GM21529 (cell line): ENCODE results near the gene CRIM1.

Experiments
- ATAC-seq: cut with Tn5 transposase; IDR thresholded peaks from one replicate; pipeline ENCODE4 v1.9.1; 2021; ENCODE audit not compliant: unreplicated experiment

CRIM1 gene

DNA sequence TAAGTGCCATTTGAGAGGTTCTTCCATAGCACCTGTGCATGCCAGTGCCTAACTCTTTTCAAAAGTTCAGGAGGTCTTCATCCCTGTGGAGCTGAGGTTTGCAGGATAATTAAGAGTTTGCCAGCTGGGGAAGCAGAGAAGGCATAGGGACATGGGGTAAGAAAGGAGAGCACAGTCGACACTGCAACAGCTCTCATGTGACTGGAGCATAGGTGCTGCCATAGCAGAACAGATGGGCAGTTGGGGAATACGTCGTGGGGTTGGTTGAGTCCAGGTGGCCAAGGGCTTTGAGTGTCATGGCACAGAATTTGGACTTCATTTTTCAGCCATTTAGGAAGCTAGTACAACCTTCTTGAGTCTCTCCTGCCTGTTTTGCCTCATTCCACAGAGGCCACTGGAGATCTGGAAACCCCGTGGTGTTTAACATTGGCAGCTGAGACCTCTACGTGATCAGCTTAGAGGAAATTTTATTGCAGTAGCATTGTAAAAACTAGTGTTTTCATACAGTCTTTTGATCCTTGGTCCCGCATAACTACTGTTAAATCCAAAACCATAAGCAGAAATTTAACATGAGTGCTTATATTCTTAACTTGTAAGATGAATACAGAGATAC, 65.1 kb downstream of the CRIM1 start:
- ATAC-seq = no peak

DNA sequence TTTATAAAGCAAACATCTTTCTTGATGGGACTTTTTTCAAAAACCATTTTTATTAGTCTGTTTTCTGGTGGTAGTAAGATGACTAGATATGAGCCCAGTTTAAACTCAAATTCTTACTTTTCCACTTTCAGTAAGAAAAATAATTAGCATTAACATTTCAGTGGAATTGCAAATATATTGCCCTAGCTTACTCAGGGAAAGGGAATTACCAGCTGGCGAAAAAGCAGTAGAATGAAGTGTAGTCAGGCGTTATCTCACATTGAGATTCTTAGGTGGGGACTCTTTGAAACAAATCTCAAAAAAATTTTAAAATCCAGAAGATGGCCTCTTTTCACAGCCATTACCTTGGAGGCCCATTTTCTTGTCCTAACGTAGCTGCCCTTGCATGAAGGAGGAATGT, 65.8 kb downstream of the CRIM1 start:
- no peak for ATAC-seq

DNA sequence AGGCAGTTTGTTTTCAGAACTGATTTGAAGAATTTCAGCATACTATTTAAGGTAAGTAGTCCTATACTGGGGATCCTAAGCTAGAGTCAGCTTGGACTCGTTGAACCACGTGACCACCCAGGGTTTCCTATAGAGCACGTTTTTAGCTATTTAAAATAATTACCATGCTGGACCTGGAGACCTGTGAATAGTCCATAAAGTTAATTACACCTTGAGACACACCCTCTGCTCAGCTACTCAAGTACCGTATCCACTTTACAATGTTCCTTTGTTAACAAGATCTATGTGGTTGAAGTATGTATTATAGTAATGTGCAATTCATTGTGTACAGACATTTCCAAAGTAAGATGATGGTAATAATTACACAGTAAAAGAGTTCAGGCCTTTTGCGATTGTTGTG, 67.6 kb downstream of the CRIM1 start:
- no peak for ATAC-seq

- no peak for ATAC-seq
Measured at GRCh38 chr2:36423619-36424120, 68.1 kb downstream of the CRIM1 start.

DNA sequence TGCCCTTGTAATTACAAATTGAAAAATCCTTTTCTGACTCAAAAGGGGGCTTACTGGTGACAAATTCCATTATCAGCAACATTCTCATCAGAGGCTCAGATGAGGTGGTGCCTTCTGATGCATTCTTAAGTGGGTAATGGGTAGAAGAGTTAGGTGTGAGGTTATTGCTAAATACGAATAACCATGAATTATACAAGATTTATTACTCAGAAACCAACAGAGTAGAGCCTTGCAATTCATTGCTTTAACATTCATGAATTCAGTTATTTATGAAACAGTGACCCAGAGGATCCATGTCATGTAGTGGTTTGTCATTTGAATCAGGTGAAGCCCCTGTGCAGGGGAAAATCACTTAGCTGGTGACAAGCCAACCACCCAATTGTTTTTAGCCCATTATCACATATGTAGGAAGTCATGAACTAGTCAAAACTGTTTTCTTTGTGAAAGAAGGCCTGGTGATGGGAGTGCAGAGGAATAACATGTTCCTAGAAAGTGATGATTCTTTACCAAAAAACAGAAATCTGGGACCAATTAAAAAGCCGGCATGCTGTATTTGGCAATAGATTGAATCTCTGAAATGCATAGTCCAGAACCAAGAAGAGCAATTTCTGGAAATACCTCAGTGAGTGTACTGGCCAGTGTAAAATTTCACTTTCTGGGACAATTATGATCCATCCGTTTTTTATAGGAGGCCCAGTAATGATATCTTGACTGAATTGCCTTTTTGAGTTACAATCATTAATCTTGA, 70.2 kb downstream of the CRIM1 start:
- ATAC-seq = no peak

DNA sequence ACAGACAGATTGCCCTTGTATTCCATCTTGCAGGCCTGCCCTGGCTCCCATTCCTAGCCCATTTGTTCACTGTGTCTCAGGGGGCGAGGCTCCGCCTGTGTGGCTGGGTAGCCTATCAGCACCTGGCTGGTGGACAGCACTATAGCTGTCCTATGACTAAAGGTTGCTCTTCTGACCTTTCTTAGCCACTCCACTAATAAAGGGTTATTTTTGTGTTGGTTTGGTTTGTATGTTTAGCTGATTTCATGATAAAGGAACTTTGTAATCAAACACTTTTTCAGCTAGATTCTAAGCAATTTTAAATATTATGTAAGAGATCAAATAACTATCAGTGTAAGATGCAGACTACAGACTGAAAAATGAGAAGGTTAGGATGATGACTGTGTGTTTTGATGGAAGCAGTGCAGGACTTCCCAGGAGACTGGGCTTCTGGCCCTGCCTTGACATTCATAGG, 72.2 kb downstream of the CRIM1 start:
- no peak for ATAC-seq

DNA sequence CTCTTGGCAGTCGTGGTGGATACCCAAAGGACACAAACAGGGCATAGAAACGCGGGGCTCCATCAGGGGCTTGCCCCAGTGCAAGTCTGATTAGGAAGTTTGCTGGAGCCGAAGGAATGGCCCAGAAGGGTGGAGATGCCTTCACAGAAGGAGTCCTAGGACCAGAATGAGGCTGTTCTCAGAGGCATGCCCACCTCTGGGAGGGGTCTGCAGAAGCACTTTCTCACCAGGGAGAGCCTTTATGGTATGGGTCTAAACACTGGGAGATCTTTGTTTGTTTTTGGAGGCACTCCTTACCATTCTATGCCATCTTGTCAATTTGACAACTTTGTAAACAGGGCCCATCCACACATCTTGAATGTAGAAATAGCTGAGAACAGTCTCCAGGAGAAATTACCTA, 75.0 kb downstream of the CRIM1 start:
- no peak for ATAC-seq

DNA sequence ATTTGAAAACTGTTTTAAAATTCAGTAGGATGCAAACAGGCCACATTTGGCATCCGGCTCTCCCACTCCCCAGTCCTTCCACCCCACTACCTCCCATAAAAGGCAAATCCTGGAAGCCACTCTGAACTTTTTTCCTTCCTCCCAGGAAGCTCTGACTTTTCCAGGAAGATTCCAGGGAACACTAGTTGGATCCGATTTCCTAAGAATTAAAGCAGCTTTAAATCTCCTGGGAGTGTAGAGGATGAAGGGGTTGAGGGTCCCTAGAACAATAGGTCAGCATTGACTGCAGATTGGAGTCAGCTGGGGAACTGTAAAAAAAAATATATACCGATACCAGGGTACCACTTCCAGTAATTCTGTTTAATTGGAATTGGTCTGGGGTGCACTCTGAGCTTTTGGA, 76.9 kb downstream of the CRIM1 start:
- no peak for ATAC-seq

- no peak for ATAC-seq
Measured at GRCh38 chr2:36433311-36434217, 78.0 kb downstream of the CRIM1 start.

DNA sequence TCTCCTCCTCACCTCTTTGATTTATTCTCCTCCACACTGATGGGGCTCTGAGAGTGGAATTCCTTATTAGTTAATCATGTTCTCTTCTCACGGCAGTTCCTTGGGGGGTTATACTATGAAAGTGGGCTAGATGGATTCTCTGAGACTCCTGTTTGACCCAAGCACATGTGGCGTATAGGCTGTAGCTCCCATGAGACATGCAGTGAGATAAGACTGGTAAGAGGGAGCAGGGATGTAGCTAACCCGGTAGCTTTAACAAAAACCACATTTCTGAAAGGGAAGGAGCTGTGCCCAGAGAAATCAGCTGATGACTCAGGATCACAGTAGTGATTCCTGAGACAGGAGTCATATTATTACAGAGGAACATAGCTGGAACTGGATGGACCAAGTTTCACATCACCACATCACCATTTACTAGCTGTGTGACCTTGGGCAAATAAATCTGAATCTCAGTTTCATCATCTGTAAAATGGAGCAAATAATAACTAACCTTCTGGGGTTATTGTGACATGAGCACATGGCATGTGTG, 82.9 kb downstream of the CRIM1 start:
- ATAC-seq = no peak

- no peak for ATAC-seq
Measured at GRCh38 chr2:36439084-36439483, 83.5 kb downstream of the CRIM1 start.

DNA sequence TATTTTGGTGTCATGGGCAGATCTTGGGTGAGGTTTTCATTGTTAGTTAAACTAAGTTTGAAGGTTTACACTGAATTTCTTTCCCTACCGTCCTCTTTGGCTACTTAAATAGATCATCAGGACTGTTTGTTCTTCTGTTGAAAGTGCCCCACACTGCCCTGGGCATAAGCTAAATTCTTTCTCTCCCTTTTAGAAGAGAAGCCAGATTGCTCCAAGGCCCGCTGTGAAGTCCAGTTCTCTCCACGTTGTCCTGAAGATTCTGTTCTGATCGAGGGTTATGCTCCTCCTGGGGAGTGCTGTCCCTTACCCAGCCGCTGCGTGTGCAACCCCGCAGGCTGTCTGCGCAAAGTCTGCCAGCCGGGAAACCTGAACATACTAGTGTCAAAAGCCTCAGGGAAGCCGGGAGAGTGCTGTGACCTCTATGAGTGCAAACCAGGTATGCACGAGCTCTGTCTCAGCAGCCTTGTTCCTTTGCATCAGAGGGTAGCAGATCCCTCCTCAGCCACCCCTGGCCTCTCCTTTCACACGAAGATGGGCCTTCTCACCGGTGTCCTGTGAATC, 85.6 kb downstream of the CRIM1 start:
- ATAC-seq = no peak

DNA sequence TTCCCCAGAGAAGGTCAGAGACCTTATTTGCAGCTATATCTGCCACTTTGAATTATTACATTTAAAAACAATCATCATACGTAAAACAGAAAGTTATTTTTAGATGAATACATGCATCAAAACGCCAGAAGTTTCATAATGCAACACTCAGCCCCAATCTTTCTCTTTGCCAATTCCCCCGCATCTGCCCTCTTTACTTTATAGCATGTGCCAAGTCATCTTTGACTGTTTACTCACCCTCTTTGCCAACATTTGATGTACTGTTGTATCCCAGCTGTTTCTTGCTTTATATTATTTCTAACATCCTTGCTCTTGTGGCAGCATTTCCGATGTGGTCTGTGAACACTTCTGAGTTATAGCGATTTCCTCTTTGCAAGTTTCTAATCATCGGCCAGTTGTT, 86.2 kb downstream of the CRIM1 start:
- no peak for ATAC-seq

- ATAC-seq = no peak
Measured at GRCh38 chr2:36444216-36444936, 88.8 kb downstream of the CRIM1 start.

- ATAC-seq = no peak
Measured at GRCh38 chr2:36445185-36445866, 89.7 kb downstream of the CRIM1 start.

DNA sequence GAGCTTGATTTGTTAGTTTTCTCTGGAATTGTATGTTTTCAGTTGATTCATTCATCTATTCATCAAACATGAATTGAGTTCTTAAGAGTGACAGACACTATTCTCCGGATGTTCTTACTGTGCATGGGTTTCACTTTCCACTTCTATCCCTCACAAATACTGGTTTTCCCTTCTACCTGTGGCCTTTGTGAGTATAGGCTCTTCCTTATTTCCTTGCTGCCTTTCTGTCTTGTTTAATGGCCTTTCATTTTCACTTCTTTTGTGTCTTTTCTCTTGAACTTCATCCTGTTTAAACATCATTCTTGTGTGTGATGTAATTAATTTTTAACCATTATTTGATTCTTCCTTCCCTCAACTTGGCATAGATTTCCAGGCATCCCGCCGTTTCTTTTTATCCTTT, 90.7 kb downstream of the CRIM1 start:
- ATAC-seq = no peak

DNA sequence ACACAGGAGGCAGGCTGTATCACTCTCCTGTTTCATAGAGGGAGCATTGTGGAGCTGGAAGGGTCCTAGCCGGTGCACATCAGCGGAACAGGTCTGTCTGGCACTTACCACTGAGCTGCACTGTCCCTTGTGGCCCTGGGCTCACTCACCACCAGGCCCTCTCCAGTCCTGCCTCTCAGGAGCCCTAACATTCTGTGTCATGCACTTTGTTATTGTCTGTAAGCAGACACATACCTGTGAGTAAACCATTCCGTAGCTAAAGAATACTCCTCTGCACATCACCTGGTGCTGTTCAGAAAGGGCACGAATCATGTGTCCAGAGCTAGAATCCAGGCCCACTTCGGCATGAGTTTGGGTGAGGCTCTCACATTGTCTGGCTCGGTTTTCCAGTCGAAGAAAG, 93.6 kb downstream of the CRIM1 start:
- no peak for ATAC-seq

DNA sequence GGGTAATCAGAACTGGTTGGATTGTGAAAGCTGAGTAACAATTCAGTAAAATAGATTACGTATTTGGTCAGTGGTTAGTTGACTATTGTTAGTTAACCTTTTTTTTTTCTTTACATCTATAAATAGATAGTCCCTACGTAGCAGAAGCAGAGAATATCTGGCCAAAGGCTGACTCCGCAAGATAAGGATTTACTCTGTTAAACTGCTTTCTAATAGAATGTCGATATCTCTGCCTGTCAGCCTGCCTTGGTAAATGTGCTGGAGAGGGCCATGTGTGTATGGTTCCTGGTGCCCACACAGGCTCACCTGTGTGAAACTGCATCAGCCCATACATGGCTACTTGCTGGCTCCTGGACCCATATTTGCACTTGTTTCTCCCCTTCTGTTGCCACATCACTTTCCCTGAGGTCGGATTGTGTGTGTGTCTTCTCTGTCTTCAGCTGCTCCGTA, 94.4 kb downstream of the CRIM1 start:
- no peak for ATAC-seq

DNA sequence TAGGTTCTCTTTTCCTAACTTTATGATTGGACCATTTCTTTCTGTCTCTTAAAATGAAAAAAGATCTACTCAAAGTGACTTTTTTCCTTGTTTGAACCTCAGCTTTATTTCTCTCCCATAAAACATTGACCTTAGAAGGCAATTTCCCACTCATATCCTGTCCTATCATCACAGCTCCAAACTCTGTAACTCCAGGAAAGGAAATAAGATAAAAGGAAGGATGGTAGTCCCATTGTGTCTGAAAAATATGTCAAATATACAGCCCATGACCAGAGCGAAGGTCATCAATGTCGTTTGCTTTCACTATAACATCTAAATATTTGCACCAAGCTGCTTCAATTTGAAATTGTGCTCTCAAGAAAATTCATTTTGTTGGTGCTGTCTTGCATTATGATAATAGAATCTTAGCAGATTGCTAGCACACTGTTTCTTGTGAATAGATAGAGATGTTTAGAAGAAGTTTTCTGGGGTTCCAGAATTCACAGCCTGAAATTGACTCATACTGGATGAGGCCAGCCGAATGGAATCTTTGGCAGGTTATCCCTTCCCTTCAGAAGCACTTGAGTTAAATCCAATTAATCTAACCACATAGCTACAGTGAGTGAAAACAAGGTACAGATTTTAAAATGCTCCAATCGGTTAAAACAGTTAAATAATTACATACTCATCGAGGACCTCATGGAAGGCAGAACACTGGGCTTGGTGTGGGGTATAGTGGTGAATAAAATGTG, 95.1 kb downstream of the CRIM1 start:
- ATAC-seq = no peak
